ENCODE measurements around the gene ZFP64.

ZFP64 gene

DNA sequence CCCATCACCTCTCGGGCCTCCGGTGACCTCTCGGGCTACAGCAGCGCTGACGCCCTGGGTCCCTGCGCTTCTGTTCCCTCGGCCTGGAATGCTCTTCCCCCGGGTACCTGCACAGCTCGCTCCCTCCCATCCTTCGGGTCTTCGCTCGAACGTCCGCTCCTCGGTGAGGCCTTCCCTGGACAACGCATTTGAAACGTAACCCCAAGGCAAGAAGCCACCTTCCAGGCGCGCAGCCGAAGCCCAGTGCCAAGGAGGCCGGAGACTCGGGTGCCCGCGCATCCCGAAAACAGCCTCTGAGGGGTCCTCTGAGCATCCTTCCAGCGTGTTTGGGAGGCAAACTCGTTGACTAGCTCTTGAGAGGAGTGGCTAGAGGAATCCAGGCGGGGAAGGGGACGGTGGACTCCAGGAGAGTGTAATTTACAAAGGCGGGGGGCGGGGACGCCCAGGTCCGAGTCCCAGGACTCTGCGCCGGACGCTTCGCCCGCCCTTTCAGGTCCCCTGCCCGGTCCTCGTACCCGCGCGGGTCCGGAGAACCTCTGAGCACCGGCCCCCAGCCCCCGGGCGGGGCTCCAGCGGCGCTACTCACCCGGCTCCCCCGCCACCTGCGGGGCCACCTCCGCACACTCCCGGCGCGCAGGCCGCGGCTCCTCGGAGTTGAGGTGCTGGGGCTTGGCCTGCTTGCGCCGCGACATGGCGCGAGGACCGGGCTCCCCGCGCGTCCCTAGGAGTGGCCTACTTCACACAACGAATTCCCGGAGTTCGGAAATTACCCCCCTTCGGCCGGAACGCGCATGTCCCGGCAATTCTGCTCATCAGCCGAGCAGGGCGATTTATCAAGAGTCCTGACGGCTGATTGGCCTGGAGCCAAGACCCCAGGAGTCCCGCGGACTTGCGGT is 86.8 kb downstream of the ZFP64 start:
- peak; percentile 82 for DNase-seq (ENCODE audit: low read depth, low spot score)

DNA sequence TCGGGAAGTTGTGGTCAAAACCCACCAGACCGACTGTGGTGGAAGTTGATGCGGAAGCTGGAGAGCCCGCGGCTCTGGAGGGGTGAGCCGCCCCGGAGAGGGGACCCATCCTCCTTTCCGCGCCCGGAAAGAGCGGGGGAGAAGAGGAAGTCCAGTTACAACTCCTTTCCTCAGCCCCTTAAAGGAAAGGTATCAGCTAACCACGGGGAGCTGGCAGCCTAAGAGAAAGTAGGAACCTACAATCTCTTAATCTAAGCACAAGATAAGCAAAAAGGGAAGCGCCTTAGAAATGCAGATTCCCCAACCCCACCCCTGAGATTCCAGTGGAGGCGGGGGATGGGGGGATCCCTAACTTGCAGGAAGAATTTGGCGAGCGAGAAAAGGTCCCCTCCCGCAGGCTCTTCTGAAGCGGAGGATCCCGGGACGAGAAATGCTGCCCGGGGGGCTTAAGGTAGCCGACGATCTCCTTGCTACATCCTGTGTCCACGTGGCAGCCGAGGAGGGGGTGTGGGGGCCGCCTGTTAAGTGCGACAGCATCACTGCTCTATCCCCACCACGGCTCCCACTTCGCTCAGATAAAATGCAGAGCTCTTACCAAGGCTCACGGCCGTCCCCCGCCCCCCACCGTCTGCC is 87.5 kb downstream of the ZFP64 start:
- DNase-seq (ENCODE audit: low read depth, low spot score): peak; percentile 92

DNA sequence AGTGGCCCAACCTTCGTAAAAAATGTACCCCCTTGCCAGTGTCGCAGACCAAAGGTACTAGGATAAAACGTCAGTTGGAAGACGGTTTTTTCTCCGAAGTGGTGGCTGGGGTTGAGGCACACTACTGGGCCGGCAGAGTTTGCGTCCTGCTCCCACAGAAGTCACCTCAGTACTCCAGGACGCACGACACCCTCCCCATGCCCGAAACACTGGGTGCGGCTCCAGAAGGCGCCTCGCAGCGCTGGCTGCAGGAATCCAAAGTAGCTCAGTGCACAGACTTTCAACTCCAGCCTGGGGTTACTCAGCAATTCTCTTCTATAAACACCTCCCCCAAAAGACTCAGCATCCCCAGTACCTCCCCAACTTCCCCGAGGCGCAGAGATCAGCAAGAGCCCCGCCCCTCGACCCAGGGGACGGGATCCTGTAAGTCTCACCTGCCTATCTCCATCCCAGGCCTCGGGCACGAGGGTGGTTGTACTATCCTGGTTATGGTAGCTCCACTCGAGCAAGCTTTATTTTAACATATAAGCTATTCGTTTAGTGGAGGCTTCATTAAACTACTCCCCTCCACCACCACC is 88.2 kb downstream of the ZFP64 start:
- DNase-seq (ENCODE audit: low read depth, low spot score): peak; percentile 73

GRCh38 chr20:52102559-52102958 is 89.0 kb downstream of the ZFP64 start:
- DNase-seq (ENCODE audit: low read depth, low spot score): no peak

DNA sequence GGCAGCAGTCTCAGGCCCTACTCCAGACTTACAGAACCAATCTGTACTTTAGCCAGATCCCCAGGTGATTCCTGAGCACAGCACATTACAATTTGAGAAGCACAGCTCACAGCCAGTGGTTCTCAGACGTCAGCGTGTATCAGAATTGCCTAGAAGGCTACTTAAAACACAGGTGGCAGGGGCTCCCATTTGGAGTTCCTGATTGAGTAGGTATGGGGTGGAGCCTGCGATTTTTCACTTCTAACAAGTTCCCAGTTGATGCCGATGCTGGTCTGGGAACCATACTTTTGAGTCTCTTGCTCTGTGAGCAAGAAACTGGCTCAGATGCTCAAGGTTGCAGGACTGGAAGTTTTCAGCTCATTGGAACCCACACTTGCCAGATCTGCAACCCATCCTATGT is 89.5 kb downstream of the ZFP64 start:
- peak; percentile 27 for DNase-seq (ENCODE audit: low read depth, low spot score)
